Activated effector memory CD4-positive, alpha-beta T cell treated with anti-CD3 and anti-CD28 coated beads, Interleukin-2, amount 50 U/mL, for 16 hours (primary cell): ENCODE measurements around the gene ENAM.
"Not testable (repeated sequence)": the region's sequence is repeated elsewhere in the genome, so short reads cannot be mapped to it uniquely, and the experiment has no call there.

Experiments used
- DNase-seq: peaks from one replicate; pipeline ENCODE4 v3.0.0-alpha.2; 2020

ENAM gene

GRCh38 chr4:70627620-70628019 lies 924 bp upstream of the ENAM start:
- no peak for DNase-seq

DNA sequence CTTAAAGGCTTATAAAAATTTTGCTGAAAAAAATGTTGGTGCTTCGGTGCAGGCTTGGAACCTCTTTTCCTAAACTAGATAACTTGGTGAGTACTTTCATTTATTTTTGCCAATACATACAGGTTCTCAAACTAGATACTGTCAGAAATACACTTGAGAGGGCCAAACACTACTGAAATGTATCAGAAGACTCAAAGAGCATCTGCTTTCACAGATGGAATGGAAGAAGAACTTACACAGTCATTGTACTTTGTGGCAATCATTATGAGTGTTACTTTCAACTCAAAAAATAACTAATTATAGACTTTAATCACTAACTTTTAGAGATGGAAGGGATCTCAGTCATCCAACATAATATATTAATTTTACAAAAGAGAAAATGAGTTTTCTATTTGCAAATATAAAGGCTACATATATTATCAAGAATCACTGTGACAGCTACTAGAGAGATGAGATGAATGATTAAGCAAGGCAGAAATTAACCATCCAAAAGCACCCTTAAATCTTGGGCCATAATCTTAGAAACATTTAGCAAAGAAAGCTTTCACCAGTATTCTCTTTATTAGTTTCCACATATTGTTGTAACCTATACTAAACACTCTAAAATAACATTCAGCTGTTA lies 1.0 kb downstream of the ENAM start:
- no peak for DNase-seq

DNA sequence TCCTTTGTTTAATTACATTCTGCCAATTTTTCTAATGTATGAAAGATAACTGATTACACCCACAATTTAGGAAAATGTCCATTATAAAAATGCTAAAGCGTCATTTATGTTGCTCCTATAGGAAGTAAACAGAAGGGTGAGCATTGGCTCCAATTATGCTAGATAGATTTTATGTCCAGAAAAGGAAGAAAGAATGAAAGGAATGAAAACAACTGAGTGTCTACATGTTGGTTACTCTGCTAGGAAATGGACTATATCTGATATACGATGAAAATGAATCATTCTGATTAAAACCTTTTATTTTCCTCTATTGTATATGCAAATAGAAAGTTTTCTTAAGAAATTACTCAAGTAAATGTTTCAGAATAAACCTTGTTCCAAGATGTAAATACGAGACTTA lies 1.6 kb downstream of the ENAM start:
- DNase-seq: no peak

DNA sequence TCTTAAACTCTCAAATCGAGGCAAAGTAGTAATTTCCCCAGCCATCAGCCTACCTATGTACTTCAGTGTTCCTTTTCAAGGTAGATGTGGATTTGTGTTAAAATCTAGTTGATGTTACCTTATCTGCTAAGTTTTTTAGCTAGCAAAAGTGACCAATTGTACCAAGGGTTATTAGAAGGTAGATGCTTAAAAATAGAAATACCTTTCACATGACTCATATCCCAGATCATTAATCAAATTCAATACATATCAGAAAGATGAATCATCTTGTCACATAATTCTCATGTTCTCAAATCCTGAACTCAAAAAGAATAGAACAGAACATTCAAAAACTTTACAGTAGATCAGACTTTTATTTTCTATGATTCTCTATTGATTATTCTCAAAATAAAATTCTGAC lies 3.5 kb downstream of the ENAM start:
- no peak for DNase-seq

- DNase-seq: no peak
These were observed 5.9 kb downstream of the ENAM start for GRCh38 chr4:70634482-70634881.

- DNase-seq: no peak
These were observed 8.8 kb downstream of the ENAM start for GRCh38 chr4:70637239-70637913.

DNA sequence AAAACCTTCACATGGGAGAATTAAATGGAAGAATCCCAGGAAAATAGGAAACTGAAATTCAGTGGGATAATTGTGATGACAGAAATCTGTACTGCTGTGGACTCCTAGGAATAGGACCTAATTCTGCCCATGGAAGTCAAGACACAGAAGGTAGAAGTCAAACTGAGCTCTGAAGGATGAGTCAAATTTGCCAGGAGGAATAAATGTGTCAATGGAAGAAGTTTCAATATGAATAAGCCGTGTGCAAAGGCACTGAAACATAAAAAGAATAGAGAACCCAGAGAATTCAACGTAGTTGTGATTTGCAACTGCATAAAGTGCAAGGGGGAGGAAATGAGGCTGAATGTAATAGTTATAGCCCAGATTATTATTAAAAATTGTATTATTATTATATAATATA lies 11.6 kb downstream of the ENAM start:
- DNase-seq: no peak

- DNase-seq: not testable (repeated sequence)
These were observed 22.2 kb downstream of the ENAM start for GRCh38 chr4:70650741-70651140.

- no peak for DNase-seq
These were observed 23.4 kb downstream of the ENAM start for GRCh38 chr4:70651864-70652506.

DNA sequence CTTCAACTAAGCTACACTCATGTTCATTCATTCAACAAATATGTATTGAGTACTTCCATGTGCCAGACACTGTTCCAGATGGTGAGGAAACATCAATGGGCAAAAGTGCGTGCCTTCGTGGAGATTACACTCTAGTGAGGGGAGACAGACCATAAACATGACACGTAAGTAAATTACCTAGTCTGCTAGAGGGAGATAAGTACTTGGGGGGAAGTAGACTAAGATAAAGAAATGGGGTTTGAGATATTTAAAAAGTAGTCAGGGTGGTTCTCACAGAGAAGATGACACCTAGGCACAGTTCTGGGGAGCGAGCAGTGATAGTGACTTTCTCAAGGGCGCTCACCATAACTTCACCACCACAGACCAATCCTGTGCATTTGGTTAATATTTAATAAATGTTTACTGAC lies 26.1 kb downstream of the ENAM start:
- DNase-seq: no peak

- DNase-seq: no peak
These were observed 28.8 kb downstream of the ENAM start for GRCh38 chr4:70657326-70657725.

GRCh38 chr4:70658418-70658817 lies 29.9 kb downstream of the ENAM start:
- DNase-seq: no peak

DNA sequence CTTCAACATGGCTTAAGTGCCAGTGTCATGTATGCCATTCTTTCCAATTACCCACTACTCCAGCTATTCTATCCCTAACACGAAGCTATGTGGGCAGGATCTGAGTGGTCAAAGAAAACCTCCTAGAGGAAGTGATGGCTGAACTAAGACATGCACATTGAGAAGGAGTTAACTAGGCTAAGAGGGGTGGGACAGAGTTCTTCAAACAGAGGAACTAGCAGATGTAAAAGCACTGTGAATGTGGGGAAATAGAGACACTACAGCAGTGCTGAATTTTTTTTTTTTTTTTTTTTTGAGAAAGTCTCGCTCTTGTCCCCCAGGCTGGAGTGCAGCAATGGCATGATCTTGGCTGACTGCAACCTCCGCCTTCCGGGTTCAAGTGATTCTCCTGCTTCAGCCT lies 31.6 kb downstream of the ENAM start:
- no peak for DNase-seq

GRCh38 chr4:70661309-70661922 lies 32.9 kb downstream of the ENAM start:
- DNase-seq: not testable (repeated sequence)

- DNase-seq: no peak
These were observed 37.8 kb downstream of the ENAM start, which contains the start of gene JCHAIN for GRCh38 chr4:70666369-70666768. Gene JCHAIN (minus strand): TSS chr4:70666508. CDS start chr4:70666490, 18 bp downstream.

- no peak for DNase-seq
These were observed 39.4 kb downstream of the ENAM start for GRCh38 chr4:70667740-70668535.

GRCh38 chr4:70670332-70671014 lies 41.9 kb downstream of the ENAM start:
- DNase-seq: no peak

DNA sequence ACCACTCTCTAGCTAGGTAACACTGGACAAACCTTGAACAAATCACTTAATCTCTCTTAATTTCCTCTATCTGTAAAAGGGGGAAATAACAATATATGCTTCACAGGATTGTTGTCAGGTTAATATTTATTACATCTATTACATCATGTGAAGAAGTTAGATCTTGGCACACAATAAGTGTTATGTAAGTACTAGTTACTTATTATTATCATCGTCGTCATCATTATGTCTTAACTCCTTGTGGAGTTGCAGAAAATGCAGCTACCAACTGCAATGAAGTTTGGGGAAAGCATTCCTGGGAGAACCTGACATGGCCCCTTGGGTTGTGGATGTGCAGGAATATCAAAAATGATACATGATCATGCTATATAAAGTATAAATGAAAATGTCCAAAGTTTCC lies 42.5 kb downstream of the ENAM start:
- DNase-seq: no peak

DNA sequence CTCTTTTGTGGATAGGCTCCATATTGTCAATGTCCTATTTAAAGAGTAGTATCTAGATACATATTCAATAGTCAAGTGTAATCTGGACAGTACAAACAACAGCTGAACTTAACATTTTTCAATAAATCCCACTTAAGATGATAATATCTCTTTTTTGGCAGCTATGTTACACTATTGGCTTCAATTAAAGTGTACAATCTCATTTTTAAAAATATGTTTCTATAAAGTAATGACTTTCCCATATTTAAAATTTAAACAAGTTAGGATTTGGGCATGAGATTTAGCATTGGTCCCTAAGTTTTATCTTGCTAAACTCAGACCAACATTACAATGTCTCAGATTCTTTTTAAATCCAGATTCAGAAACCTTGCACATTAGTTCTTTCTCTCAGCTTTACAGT lies 45.6 kb downstream of the ENAM start:
- DNase-seq: no peak

DNA sequence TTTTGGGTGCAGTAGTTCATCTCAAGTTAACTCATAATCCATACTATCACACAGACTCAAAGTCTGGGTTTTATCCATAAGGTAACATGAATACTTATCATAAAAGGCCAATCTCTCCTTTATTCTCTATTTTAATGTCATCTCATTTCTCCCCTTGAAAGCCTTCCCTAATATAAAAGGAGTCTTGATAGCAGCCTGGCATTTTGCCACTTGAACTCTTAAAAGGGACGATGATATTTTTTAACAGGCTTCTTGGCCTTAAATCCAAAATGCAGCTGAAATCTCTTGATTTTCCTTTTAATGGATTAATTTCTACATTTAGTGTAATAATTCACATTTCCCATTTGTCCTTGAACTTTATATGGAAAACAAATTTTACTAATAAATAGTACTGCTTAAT lies 46.2 kb downstream of the ENAM start:
- DNase-seq: no peak

DNA sequence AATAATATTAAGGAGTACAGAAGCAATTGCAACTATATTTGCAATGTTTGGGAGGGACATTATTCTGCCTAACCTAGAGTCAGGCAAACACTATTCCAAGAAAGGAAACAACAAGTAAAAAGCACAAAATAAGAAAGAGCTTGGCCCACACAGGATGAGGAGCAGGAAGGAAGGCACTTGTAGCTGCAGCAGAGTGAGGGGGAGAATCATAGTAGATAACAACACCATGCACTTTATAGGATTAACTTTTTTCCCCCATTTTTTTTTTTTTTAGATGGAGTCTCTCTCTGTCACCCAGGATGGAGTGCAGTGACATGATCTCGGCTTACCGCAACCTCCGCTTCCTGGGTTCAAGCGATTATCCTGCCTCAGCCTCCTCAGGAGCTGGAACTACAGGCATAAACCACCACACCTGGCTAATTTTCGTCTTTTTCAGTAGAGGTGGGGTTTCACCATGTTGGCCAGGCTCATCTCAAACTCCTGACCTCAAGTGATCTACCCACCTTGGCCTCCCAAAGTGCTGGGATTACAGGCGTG lies 48.1 kb downstream of the ENAM start:
- no peak for DNase-seq

GRCh38 chr4:70678383-70678999 lies 49.9 kb downstream of the ENAM start:
- no peak for DNase-seq
